HG02588 (cell line): ENCODE measurements around the gene MAFB.
"Not testable (repeated sequence)": the region's sequence is repeated elsewhere in the genome, so short reads cannot be mapped to it uniquely, and the experiment has no call there.

Experiments
- ATAC-seq: cut with Tn5 transposase; IDR thresholded peaks from one replicate; pipeline ENCODE4 v1.9.1; 2021; ENCODE audit warnings: mild to moderate bottlenecking, moderate library complexity; ENCODE audit not compliant: unreplicated experiment

The MAFB gene

DNA sequence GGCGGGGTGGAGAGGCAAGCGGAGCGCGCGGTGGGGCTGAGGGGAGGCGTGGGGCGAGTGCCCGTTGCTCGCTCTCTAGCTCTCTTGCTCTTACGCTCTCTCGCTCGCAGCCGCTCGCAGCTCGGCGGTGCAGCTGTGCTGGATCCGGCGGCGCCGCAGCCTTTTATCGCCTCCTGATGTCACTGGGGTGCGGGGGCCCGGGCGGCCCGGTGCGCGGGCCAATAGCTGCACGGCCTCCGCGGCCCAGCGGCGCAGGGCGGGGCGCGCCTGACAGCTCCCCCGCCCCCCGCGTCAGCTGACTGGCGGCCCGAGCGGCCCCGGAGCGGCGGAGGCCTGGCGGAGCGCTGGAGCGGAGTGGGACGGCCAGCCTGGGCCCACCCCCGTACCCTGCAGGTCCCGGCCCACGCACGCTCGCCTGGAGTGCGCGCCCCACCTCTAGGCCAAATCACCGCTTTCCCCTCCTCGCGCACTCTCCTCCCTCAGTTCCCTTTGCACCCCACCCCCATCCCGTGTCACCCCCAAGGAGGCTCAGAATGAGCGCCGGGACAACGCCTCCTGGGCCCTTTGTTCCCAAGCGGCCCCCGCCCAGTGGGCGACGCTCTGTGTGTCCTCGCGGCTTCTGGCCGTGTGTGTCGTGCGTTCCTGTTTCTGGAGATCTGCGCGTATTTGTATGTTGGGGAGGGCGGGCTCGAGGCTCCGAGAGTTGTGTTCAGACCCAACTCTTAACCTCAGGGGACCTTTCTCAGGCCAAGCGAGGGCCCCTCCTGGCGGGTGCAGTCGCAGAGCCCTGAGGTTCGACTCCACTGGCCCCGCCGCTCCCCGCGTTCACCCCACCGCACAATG, at the start of gene MAFB:
TSS of gene MAFB (minus strand) at position 137 of the 843 bp plus-strand sequence. CDS start 386 bp downstream, outside the sequence.
- peak; percentile 49 for ATAC-seq

DNA sequence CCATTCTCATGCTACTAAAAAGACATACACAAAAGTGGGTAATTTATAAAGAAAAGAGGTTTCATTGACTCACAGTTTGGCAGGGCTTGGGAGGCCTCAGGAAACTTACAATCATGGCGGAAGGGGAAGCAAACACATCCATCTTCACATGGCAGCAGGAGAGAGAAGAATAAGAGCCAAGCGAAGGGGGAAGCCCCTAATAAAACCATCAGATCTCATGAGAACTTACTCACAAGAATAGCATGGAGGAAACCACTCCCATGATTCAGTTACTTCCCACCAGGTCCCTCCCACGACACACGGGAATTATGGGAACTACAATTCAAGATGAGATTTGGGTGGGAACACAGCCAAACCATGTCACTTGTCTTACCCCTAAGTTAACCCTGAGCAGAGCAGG, 47.4 kb upstream of the MAFB start:
- not testable (repeated sequence) for ATAC-seq

DNA sequence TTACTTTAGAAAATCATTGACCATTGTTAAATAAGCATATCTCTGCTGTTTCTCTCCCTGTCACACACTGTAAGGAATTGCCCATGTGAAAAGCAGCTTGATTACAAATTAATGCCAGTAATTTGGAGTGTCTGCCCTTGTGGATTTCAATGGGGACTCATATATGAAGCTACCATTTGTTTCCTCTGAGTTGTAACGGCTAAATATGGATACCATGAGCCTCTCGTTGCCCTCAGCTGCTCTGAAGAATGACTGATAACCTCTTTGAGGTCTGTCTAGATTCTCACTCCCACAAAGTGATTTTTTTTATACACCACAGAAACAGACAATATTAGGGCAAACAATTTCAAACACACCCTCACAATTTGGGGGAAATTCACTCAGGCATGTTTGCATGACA, 40.0 kb upstream of the MAFB start:
- ATAC-seq = no peak

DNA sequence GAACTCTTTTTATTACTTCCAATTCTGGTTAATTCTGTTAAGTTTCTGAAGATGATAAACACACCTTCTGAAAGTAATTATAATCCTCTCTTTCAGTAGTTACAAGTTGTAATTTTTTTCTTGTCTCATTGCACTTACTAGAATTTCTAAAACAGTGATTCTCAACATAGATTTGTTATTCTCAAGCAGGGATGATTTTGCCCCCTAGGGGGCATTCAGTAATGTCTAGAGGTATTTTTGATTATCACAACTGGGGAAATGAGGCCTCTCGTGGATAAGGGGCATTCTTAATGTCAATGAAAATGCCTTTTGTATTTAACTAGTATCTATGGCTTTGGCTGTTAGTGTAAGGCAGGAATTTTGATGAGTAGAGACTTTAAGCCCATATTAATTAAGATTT, 39.4 kb upstream of the MAFB start:
- no peak for ATAC-seq

DNA sequence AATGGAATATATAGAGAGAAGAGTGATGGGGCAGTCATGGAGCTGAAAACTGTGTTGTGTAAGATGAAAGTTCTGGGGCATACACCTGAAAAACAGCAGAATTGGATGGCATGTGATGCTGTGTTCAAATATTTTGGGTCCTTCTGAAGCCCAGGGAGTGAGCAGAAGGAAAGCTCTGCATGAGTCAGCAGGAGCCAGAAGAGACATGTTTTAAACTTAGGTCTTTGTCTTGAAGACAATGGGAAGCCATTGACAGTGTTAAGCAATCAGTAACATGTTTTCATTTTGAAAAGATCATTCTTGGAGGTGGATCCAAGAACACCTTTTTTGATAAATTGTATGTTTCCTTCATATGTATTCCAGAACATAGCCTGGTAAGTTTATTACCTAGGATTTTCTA, 38.9 kb upstream of the MAFB start:
- no peak for ATAC-seq

DNA sequence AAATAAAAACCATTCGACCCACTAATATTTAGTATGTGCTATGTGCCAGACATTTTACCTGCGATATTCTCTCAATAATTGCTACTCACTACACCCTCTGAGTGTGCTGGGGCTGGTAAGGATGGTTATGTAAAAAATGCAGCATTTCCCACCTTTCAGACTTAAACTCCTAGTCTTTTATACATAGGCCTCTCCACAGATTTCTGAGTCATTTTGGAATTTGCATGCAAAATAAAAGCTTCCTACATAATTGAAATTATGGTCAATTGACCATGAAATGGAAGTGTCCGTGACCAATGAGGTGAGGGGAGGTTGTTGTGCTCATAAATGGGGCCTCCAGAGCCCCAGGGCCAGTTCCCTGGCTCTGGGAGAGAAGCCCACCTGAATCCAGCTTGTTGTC, 37.7 kb upstream of the MAFB start:
- ATAC-seq = no peak

DNA sequence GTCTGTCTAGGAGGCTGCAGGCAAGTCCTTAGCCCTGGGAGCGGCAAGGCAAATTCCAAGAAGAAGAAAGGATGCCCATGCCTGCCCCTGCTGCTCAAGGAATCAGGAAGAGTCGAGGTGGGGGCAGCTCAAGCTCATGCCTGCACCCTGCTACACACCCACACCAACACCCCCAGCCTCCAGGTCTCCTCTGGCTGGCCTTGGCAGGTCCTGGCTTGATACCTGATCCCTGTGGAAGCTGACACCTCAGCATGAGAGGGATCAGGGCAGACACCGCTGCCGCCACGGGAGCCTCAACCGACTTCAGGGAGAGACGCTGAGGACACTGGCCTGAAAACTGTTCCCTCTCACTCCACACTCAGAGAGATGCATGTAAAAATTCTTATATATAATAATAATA, 35.5 kb upstream of the MAFB start:
- ATAC-seq = no peak

DNA sequence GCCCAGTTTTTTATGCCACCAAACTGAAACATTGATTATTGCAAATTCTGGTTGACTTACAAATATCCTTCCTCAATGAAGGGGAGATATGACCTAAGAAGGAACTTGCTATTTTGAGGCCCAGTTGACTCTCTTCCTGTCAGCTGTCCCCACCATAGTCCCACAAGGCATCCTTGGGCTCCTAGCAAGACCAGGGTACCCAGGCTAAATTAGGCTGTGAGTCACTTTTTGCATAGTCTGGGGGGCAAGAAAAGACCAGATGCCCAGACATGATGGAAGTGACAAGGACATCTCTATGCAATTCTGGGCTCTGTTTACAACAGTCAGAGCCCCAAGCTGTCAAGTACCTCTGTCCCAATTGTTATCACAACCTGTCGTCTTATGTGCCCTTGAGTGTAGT, 31.8 kb upstream of the MAFB start:
- ATAC-seq = no peak

DNA sequence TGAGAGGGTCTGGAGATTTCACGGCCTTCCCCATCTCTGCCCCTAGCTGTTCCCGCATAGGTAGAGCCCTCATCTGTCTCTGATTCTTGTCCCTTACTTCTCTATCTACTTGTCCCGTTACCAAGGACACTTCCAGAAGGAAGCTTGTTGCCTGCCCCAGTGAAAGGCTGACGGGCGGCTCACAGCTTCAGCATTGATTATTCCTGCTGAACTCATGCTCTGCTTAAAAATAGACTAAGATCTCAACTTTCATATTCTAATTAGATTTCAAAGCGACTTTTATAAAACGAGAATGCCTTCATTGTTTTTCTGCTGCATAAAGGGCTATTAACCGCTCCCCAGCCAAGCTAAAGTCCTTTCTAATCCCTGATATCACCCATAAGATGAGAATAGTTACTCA, 31.1 kb upstream of the MAFB start:
- ATAC-seq = no peak

DNA sequence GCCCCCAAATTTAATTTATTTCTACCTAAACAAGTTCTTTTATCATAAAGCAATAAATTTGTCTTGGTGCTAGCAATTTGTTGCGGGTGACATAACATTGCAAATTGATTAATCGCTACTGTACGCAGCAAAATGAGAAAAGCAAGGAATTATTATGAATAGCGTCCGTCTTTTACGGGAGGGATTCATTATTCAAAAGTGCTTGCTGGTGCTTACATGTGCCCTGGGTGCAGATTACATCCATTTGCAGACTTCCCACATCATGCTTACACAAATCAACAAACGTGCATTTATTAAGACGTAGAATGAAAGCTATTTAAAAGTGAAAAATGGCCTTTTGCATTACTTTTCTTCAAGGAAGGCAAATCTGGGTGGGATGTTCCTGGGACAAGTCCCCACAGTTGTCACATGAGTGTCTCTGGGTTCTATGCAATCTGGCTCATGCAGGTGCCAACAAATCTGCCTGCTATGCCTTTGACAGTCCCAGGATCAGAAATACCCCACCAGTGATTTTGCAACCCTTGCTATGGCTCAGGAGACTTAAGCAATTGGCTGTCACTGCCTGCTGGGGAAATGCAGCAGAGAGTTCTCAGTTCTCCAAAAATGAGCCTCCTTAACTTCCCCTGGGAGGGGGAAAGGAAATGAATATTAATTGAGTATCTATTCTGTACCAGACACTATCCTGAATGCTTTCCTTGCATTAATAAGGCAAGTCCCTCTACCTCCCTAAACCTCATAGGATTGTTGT, 30.1 kb upstream of the MAFB start:
- ATAC-seq = no peak

DNA sequence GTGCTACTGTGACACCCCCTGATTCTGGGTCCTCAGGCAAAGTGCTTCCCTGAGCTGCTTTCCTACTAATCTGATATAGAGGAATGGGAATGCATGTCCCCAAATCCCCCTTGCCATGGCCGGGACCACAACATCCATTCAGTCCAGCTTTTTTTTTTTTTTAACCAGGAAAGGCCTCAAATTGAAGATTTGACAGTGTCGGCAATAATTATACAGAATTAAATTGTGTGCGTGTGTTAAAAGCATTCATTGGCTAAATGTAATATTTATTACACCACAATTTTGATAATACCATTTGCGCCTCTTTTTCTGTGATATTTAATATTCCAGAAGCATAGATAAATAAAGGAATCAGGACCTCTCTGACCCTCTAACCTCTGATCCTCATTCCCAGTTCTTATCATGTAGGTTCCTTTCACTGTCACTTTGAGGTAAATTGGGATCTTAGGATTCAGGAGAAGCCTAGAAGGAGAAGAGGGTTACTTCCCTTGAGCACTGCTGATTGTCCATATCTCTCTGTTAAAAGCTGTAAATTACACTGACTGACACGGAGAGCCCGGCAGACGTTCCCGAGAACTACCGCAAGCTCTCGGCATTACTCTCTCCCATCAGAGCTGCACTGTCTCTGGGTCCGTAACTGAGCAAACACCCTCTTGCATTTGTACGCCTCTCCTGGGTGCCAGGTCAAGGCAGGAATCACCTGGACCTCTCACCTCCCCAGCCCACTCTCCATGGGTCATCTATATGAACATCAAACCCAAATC, 29.4 kb upstream of the MAFB start:
- ATAC-seq = no peak

DNA sequence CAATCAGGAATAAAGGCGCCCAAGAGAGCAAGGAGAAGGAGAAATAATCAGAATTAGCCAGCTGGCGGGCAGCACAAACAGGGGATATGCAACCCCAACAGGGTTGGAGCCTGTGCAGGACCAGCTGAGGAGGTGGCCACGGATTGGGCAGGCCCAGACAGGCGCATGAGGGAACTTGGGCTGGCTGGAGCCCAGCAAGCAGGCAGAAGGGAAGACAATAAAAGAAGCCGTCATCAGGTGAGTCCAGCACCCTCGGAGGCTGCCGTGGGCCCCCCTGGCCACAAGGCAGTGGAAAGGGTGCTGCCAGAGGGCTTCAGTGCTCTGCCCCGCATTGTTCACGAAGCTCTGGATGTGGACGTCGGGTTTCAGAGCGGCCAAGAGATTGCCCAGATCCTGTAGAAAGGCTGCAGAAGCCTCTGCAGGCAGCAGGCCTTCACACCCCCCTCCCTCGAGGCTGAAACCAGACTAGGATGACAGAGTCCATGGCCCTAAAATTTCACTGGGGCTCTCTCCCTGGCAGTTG, 28.4 kb upstream of the MAFB start:
- no peak for ATAC-seq

DNA sequence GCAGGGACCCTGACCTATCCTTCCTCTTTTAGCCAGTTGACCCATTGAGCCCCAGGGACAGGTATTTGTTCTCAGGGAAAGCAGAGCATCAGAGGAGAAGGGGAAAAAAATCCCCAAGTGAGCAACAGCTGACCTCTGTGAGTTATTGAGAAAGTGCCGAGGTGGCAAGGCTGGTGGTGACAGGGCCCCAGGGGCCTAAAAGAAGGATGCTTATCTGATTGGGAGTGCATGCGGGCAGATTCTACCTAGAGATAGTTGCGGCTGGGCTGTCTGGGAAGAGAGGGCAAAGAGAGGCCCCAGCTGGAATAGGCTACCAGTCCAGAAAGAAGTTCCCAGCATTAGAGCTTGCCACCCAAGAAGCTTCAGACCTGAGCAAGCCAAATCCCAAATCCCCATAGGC, 26.5 kb upstream of the MAFB start:
- ATAC-seq = no peak

DNA sequence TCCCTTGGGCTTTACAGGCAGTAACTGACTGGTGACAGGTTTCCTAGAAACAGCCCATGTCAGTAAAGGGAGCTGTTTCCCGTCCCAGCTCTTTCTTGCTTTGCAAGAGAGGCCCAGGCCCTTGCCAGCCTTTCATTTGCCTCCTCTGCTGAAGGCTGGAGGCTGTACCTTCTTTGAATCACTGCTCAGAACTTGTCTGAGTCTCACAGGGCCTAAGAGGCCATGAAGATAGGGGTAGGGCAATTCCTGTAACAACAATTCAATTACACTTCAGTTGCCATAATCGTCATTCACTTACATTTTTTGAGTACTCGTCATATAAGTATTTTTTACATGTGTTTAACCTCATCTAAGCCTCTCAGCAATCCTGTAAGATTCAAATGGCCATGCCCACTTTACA, 25.9 kb upstream of the MAFB start:
- no peak for ATAC-seq

DNA sequence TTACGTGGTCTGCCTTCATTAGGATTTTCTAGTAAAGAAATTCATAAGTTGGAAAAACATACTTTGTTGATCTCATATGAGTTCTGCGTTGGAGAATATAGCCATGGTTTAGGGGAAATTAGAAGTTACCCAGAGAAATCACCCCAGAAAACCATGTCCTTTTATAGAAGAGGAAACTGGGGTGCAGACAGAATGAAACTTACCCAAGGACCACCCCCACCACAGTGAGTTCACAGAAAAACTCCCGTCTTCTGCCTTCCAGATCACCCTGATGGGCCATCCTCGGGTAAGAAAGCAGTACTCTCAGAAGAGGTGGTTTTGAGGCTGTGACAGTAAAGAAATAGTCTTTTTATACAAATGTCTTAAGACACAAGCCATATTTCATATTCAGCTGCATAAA, 25.1 kb upstream of the MAFB start:
- no peak for ATAC-seq

DNA sequence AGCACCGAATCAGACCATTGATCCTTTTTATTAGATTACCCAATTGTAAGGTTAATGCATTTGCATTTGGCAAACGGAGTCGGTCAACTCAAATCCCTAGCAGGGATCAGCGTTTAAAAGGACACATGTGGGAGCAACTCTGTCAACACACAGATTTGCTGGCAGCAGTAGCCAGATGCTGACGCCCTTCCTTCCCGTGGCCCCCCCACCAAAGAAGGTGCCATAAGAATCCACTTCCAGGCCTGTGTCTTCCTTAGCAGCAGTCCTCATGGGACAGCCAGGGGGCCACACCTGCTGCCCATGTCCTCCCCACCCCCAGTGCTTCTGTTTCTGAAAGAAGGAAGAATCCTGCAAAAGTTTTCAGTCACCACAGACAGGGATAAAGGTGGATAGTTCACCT, 24.5 kb upstream of the MAFB start:
- ATAC-seq = no peak

DNA sequence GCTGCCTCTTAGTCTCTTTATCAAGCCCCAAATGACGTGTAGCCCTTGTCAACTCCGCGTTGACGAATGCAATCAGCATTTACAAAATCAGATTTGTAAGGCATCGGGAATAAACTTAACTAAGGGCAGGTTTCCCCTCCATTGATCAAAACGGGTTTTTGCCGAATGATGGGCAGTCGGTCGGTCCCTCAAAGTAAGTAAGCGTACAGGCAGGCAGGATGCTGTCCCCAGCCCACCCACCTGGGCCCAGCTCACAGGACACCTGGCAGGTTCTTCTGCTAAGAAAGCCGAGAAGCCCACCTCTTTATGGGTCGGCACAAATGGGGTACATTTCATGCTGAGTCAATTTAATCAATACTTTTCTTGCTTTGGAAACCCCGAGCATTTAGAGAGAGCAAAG, 22.0 kb upstream of the MAFB start:
- ATAC-seq = no peak

DNA sequence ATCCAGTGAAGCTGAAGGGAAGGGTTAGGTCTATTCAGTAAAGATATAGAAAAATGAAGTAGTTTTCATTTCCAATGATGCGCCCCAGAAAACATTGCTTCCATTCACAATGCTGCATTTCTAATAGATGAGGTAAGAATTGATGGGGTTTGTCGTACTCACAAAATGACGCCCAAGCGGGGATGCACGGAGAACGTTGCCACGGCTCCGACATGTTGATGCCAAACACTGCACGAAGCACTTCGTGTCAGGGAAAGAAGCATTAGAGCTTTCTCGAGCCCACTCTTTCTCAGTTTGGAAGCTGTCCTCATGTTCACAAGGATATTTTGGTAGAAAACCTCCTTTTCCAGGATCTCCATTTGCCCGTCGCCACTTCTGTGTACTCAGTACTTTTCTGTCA, 21.6 kb upstream of the MAFB start:
- no peak for ATAC-seq

DNA sequence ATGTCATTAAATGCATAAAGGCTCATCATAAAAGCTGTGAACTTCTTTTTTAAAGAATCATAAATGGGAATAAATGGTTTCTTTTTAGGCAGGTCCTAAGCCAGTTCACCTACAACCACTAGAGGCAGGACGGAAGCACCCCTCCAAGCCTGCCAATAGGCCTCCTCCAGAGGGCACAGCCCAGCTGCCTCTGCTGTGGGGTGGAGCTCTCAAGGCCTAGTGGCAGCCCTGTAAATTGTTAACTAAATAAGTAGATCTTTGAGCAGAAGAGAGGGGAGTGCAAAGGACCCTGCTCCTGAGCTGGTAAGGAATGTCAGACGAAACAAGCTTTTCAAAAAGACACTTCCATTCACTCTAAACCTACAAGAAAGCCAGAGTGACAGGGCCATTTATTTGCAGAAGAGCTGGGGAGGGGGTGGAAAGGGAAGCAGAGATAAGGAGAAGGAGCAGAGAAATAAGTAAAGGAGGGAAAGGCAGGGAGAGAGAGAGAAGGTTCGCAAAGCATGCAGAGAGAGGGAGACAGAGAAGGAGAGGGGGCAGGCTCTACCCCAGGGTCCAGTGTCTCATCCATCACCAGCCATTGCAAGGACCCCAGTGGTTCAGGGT, 18.0 kb upstream of the MAFB start:
- no peak for ATAC-seq

DNA sequence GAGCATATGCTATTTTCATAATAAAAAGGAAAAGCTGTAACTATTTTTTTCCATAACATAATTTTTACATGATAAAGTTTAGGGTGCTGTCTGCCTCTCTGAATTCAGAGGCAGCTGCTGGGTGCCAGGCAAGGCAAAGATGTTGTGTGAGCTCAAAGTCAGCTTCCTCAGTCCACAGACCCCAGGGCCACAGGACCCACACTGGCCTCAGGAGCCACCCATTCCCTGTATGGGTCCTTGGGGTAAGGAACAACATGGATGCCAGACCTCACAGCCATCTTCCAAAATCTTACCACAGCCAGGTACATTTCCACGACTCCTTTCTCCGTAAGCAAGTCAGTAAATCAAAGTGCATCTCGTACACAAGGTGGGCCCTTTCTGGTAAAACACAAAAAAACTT, 16.4 kb upstream of the MAFB start:
- ATAC-seq = no peak

DNA sequence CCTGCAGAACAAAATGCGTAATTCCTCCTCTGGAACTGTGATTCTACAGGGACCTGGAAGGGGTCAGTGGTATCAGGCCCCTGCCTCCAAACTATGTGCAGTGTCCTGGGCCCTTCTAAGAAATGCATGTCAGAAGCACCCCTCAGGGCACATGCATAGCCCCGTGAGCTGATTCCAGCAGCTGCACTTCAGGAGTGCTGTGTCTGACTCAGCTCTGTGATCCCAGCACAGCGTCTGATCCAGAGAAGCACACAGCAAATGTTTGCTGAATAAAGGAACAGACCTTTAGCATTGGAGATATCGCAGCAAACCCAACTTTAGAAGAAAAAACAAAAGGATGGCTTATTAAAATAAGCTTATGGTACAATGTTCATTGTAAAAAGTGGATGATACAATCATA, 15.8 kb upstream of the MAFB start:
- ATAC-seq = no peak
